Activated effector memory CD4-positive, alpha-beta T cell treated with Interleukin-2 at 50 U/mL for 16 hours (primary cell): Measurements from ENCODE around the gene TCERG1L.
"Not testable (repeated sequence)": the region's sequence is repeated elsewhere in the genome, so short reads cannot be mapped to it uniquely, and the experiment has no call there.

Experiments used
- DNase-seq: peaks from one replicate; pipeline ENCODE4 v3.0.0-alpha.2; 2020

The TCERG1L gene

GRCh38 chr10:131137223-131137622 is 174.3 kb downstream of the TCERG1L start:
- no peak for DNase-seq

- not testable (repeated sequence) for DNase-seq
These were observed 175.2 kb downstream of the TCERG1L start for GRCh38 chr10:131136336-131136735.

- no peak for DNase-seq
These were observed 175.8 kb downstream of the TCERG1L start for GRCh38 chr10:131135716-131136115.

- DNase-seq: no peak
These were observed 176.9 kb downstream of the TCERG1L start for GRCh38 chr10:131134651-131135050.

GRCh38 chr10:131134001-131134576 is 177.4 kb downstream of the TCERG1L start:
- no peak for DNase-seq

- no peak for DNase-seq
These were observed 178.8 kb downstream of the TCERG1L start for GRCh38 chr10:131132681-131133080.

GRCh38 chr10:131131726-131132591 is 179.6 kb downstream of the TCERG1L start:
- DNase-seq: no peak

- no peak for DNase-seq
These were observed 181.5 kb downstream of the TCERG1L start for GRCh38 chr10:131130025-131130424.

- DNase-seq: no peak
These were observed 182.0 kb downstream of the TCERG1L start for GRCh38 chr10:131129544-131129943.

- no peak for DNase-seq
These were observed 182.8 kb downstream of the TCERG1L start for GRCh38 chr10:131128731-131129130.

- DNase-seq: no peak
These were observed 183.9 kb downstream of the TCERG1L start for GRCh38 chr10:131127610-131128009.

GRCh38 chr10:131127138-131127589 is 184.4 kb downstream of the TCERG1L start:
- DNase-seq: no peak

- no peak for DNase-seq
These were observed 185.0 kb downstream of the TCERG1L start for GRCh38 chr10:131126321-131127137.

GRCh38 chr10:131125511-131126225 is 185.9 kb downstream of the TCERG1L start:
- no peak for DNase-seq

GRCh38 chr10:131124945-131125344 is 186.6 kb downstream of the TCERG1L start:
- no peak for DNase-seq

GRCh38 chr10:131123496-131123895 is 188.0 kb downstream of the TCERG1L start:
- DNase-seq: no peak

- DNase-seq: no peak
These were observed 189.9 kb downstream of the TCERG1L start for GRCh38 chr10:131121511-131122035.

- no peak for DNase-seq
These were observed 191.7 kb downstream of the TCERG1L start for GRCh38 chr10:131119626-131120355.

- no peak for DNase-seq
These were observed 193.9 kb downstream of the TCERG1L start for GRCh38 chr10:131117416-131118212.

GRCh38 chr10:131116991-131117375 is 194.5 kb downstream of the TCERG1L start:
- DNase-seq: no peak
